GM21390 (cell line): ENCODE data around the gene WDR72.

Experiments
- ATAC-seq: cut with Tn5 transposase; IDR thresholded peaks from one replicate; pipeline ENCODE4 v1.9.1; 2021; ENCODE audit not compliant: unreplicated experiment

Gene WDR72

DNA sequence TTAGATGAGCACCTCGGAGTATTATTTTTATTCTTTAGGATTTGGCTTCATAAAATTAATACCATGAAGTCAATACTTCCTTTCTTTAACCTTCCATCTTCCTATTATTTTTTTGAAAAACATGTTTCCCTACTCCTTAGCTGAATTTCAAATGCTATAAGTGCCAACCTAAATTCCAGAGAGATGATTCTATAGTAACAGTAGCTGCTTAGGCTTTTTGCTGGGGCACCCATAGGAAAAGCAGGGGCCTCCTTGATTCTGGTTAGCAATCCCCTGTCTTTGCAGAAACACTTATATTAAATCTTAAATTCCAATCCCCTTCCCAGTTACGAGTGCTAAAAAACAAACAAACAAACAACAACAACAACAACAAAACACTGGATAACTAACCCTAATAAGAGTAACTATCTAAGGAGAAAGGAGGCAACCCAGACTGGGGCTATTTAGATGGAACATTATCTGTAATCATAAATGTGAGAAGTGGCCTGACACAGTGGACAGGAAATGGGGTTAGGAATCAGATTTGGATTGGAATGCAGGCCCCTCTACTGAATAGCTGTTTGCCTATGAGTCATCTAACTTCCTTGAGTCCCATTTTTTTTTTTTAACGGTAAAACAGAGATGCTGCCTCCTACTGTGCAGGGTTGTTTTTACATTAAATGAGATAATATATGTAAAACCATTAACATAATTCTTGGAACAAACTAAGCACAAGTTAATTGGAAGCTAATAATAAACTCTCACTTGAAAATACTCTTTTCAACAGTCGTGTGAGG lies 148.1 kb downstream of the WDR72 start:
- no peak for ATAC-seq

DNA sequence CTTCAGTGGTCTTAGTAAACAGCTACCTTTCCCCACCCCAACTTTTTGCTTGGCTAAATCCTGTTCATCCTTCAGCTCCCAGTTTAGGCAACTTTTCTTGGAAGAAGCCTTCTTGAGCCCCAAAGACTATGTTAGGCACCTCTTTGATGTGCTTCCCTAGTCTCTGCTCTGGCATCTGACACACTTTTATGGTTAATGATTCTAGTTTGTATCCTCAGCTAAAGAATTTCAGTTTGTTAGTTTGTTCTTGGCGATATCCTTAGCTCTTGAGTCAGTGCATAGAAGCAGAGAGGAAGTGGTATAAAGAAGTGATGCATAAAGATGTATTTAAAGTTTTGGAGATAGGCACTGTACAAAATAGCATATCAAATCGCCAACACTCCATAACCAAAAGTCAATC lies 168.4 kb downstream of the WDR72 start:
- ATAC-seq = no peak

DNA sequence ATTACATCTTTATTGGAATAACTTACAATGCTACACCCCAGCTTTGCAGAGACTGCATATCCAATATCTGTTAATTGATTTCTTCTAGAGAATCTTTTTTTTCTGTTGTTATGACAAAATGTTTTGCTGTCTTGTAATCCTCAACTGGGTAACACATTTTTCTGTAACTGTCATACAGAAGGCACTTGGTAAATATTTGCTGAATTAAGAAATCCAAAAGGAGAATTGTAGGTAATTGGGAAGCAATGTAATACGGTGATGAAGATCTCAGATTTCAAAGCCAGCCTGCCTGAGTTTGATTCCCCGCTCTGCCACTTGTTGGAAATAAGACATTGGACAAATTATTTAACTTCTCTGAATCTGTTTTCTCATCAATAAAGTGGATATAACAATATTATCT lies 169.1 kb downstream of the WDR72 start:
- no peak for ATAC-seq

DNA sequence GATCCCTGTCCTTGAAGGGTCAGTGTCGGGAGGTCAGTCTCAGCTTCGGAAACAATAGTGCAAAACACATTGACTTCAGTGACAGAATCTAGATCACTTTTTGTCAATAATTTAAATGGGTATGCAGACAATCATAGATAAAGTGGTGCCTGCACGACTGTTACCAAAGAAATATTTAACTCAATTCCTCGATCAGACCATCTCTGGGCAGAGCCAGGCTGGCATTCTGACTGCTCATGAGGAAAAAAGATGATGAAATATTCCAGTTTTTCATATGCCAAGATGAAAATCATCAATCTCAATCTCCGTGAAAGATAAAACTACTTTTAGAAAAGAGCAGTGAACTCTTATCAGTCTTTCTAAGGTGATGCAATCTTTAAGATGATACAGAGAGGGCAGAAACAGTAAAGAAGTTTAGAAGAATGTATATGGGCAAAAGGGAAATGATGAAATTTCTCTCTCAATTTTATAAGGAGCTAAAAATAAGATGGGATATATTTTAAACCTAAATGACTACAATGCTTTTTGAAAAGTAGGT lies 169.9 kb downstream of the WDR72 start:
- ATAC-seq = no peak

DNA sequence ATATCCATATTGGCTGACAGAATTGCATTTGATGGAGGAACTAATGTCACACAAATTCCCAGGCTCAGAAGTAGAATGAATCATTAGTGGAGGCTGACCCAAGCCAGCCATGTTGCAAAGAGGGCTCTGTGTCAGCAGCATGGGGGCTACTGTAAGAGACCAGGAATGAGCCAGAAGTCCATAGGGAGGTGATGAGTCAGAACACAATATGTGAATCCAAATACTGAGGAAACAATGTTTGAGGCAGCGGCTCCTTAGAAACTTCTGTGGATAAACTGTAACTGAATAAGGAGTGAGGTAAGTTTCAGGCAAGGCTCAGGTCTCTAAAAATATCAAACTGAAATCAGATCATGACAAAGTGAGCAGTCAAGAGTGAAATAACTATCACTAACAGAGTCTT lies 170.7 kb downstream of the WDR72 start:
- no peak for ATAC-seq

DNA sequence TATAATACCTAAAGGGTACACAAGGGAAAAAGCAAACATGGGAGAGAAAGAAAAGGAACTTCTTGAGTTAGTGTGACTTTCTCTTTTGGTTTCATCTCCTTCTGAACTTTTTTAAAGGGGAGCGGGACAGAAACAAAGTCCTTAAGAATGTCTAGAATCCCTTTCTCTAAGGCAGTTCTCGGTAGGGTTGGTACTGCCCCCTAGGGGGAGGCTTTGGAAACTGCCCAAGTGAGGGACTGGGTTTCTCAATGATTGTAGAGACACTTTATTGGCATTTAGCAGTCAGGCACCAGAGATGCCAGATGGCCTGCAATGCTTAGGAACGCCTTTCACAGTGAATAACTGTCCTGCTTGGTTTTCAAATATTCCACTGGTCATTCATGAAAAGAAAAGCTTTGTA lies 172.7 kb downstream of the WDR72 start:
- ATAC-seq = peak; percentile 77

DNA sequence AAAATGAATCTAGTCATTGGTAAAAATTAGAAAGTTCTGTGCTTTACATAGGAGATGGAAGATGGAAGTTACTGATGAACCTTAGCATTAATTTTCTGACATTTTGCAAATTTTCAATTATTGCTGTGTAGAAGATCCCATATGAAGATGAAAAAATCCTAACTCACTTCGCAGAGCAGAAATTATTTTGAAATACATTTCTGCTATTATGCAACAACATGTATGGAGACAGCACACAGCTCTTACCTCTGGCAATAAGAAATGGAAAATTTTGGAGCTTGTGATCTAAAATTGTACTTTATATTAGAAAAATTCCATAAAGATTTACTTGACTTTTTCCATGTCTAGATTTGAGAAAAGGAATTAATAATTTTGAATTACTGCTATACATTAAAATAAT lies 177.9 kb downstream of the WDR72 start:
- no peak for ATAC-seq

DNA sequence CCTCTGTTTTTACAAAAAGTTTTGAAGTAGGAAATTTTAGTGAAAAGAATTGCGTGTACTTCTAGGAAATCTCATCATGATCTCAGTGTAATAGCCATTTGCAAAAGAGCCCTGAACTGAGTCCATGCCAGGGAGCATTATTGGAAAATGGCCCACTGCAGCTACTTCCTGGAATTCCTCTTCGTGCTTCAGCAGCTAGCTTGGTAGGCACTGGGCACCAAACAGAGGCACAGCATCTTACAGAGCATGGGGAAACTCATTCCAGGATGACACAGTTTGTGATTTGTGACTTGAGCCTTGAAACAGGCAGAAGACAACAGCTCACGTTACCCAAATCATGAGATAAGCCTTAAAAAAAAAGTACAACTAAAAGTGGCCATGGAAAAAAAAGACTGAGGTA lies 179.1 kb downstream of the WDR72 start:
- no peak for ATAC-seq

DNA sequence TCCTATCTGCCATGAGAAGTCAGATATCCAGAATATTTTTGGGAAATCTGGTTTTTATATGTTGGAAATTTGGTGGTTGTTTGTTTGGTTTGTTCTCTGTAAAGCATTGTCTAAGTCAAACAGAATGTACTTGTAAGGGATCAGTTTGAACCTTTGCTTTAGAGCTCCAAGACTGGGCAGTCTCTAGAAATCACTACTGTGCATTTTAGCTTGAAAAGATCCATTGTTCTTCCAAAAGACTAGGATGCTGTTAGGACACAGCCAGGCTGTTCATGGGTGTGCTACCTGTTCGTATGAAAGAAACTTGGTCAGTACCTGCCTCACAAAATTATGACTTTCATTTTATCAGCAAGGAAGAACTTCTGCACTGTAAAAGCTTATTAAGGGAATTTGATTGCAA lies 182.6 kb downstream of the WDR72 start:
- no peak for ATAC-seq

DNA sequence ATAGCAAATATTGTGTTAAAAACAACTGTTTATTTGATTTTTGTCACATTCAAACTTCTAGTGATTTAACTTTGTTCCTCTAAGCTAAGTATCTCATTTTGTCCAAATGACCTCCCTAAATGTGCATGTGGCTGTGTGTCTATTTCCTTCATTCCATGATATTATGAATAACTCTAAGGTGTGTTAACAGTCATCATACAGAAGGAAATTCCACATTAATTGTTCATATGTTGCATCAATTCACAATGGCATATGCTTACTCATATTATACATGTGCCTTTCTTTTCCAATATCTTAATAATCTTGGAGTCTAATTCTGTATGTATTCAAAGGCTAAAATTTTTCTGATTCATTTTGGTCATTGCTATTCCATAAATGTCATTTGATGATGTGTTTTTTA lies 186.4 kb downstream of the WDR72 start:
- no peak for ATAC-seq

DNA sequence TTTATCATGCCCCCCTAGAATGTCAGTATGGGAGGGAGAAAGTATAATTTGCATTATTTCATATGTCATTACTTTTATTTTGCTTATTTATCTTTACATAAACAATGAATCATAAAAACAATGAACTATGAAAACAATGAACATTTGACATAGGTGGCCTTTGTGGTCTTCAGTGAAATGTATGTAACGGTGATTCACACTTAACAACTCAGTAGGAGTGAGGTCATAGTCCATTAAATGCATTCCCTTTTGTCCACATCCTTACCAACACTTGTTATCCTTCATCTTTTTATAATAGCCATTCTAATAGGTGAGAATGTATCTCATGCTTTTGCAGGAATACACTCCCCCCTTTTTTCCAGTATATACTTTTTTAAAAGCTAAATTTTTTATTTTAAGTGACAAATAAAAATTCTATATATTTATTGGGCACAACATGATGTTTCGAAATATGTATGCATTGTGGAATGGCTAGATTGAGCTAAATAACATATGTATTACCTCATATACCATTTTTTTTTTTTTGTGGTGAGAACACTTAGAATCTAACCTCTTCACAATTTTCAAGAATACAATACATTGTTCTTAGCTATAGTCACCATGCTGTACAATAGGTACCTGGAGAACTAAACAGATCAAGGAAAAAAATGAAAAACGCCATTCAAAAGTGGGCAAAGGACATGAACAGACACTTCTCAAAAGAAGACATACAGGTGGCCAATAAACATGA lies 189.5 kb downstream of the WDR72 start:
- ATAC-seq = no peak

DNA sequence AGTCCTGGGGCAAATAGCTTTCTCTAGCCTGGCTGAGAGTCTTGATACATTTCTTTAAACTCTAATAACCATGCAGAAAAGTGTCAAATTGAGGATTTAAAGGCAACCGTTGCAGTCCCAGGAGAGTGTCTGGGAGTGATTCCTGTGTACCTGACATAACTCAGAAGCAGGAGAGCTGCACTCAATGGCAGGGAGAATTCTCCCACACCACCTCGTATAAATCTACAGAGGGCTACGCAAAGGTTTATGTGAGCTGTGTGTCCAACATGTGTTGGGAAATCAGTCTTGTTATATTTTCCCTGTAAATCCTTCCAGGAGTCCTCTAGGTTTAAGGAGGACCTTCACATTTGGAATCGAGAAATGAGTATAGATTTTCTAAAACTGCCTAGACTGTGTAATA lies 192.6 kb downstream of the WDR72 start:
- ATAC-seq = no peak

DNA sequence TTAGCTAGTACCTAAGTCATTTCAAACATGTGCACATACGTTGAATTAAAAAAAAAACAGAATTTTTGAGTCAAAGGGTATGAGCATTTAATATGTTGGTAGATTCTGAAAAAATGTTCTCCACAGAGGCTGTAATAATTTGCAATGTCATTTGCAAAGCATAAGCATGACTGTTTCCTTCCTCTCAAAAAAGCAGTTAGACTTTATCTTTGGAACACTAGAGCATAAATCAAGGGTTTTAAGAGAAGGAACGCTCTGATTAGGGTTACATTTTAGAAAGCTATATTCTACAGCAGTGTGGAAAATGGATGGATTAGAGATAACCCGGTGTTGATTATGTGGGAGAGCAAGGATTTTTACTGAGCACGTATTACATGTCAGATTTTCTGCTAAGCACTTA lies 193.7 kb downstream of the WDR72 start:
- ATAC-seq = no peak

DNA sequence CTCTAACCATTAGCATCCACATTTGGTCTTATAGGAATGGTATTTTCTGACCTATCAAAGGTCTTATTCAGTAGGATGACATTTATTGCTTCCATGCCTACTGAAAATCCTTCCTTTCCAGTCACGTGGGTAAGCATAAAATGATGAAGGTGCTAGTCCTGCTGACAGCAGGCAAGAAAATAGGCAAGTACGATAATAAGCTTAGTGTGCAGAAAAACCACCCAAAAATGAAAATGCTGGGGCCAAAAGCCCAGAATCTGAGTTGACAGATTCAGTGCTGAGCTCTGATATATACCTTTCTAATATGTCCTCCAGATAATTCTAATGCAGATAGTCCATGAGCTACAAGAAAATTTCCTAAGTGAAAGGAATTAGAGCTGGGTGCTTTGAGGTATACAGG lies 194.8 kb downstream of the WDR72 start:
- no peak for ATAC-seq

DNA sequence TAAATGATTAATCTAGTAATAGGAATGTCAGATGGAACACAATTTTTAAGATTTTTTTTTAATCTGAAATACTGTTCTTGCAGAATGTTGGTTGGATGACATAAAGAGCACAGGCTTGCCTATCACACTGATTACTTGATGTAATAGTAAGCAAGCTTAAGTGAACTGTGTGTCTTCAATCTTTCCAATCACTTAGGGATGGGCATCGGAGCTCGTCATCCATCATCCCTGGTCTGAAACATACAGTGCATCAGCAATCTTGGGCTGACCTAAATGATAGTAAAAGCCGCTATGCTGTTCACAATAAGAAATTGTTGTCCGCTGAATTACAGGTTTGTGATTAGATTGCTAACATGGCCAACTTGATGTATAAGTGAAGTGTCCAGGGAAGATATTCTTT lies 195.8 kb downstream of the WDR72 start:
- no peak for ATAC-seq

DNA sequence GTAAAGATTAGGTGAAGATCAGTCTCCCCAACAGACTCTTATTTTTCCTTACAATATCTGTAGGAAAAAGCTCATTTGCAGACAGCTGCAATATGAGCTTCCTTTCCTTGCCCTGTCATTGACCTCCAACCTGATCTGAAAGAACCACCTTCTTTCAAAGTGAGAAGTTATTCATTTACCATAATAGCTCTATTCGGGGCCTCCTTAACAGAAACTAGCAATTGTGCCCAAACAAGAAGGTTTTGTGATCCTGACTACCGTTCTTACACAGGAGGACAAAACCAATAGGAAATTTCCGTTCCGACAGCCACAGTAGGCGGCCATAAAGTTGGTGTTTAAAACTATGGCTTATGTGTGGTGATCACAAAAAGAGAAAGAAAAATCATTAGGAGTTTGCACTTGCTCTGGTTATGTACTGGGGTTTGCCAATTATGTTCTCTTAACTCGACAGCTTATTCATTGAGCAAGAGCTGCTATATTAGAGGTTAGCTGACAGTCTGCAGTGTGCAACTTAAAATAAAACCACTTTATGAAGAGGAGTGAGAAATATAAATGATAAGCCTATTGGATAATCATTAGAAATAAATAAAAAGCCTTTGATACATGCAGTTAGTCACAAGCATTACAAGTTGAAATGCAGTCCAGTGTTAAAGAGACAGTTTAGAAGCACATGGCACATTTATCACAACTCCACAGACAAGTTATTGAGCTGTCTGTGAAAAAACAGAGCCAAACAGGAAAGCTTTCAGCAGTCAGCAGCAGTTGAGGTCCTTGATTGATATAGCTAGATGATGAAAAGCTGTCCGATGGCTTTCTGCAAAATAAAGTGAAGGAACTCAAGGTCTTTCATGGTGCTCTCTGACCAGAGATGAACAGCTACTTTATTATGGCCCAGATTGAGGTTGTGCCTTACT lies 199.8 kb downstream of the WDR72 start:
- ATAC-seq = no peak

DNA sequence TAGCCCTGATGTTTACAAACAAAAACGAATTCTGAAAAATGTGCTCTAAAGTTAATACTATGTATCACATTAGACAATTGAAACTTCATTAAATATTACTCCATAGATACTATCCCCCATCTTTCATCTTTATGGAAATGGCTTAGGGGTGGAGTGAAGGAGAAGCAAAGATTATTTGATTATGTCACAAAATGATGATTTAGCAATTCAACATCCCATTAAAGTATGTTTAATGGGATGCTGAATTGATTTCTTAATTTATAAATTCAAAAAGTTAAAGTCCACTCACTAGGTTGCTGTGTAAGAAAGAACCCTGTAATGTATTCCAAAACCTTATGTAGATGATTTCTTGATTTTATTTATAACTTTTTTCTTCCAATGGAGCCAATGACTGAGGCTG lies 201.1 kb downstream of the WDR72 start:
- no peak for ATAC-seq

DNA sequence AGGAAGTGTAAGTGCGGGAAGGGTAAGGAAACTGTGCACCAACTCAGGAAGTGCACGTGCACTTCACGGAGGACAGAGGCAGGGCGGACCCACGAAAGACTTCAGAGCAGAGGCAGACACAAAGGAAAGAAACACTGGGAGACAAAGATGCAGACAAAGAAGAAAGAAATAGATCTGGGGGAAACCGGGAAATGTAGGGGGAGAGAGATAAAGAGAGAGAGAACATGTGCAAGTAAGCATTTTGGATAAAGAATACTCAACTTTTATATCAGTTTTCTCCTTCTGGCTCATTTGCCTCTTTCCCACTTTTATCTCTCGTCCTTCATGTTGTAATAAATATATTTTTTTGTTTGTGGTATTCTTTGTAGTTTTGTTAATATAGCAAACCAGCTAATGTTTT lies 204.2 kb downstream of the WDR72 start:
- no peak for ATAC-seq

DNA sequence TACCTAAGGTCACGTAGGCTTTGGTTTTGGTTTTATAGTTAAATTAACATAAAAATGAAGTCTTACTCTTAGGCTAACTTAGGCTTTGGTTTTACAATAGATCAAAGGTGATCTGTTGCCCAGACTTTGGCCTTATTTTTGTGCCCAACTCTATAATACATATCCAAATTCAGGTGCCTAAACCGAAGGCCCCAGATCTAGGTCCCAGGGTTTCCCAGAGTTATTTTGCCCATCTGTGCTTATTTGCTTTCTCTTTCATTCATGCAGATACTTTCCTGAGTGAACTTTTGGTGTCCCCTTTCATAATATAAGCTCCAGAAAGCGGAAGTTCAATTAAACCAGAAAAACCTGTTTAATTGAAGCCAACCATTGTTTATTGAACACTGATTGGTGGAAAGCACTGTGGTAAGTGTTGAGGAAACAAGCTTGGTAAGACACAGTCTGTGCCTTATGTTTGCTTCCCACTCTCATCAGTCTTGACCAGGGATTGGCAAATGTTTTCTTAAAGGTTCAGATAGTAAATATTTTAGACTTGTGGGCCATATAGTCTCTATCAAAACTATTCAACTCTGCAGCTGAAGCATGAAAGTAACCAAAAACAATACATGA lies 209.7 kb downstream of the WDR72 start:
- ATAC-seq = no peak

DNA sequence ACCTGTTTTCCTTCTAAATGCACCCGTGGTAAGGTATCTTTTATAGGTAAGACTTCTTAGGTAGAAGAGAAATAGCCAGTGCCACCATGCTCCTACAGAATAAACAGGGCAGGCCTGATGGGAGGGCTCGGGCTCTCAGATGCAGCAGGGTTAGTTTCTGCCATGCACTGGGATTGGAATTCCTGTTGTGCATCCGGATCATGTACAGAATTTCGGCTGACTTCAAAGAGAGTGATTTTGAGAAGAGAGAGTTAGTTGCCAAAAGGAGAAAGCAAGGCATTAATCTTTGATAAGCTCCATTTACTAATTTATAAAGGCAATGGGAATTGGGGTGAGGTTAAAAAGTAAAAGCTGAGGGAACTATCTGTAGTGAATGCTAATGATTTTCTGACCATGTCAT lies 211.2 kb downstream of the WDR72 start:
- no peak for ATAC-seq
